Stomach smooth muscle (tissue), 2 donors: ENCODE data around the gene NR6A1.

Experiments used
- H3K27ac ChIP-seq: one replicate; pipeline ENCODE4 v1.7.0; 2013; ENCODE audit warnings: mild to moderate bottlenecking, low read length, inconsistent platforms
- H3K27me3 ChIP-seq, 2 donors: one replicate each; pipeline ENCODE4 v1.7.0; 2013; ENCODE audit warnings: low read length in 2 of 2; ENCODE audit not compliant: insufficient read depth in 2 of 2, control insufficient read depth in 1 of 2
- H3K36me3 ChIP-seq, 2 donors: one replicate each; pipeline ENCODE4 v1.7.0; 2013; ENCODE audit warnings: low read length in 2 of 2; ENCODE audit not compliant: control insufficient read depth in 2 of 2, insufficient read depth in 2 of 2
- H3K4me1 ChIP-seq: one replicate; pipeline ENCODE4 v1.7.0; 2013; ENCODE audit warnings: low read length; ENCODE audit not compliant: control insufficient read depth, insufficient read depth
- H3K4me3 ChIP-seq, 2 donors: one replicate each; pipeline ENCODE4 v1.7.0; 2013; ENCODE audit warnings: low read length in 2 of 2
- H3K9ac ChIP-seq, 2 donors: one replicate each; pipeline ENCODE4 v1.7.0; 2013; ENCODE audit warnings: low read length in 2 of 2, mild to moderate bottlenecking in 1 of 2
- H3K9me3 ChIP-seq, 2 donors: one replicate each; pipeline ENCODE4 v1.7.0; 2013; ENCODE audit warnings: low read length in 2 of 2; ENCODE audit not compliant: control insufficient read depth in 2 of 2
- donor health status: healthy.
- donor health status: Pancreatic carcinoma.

The NR6A1 gene

DNA sequence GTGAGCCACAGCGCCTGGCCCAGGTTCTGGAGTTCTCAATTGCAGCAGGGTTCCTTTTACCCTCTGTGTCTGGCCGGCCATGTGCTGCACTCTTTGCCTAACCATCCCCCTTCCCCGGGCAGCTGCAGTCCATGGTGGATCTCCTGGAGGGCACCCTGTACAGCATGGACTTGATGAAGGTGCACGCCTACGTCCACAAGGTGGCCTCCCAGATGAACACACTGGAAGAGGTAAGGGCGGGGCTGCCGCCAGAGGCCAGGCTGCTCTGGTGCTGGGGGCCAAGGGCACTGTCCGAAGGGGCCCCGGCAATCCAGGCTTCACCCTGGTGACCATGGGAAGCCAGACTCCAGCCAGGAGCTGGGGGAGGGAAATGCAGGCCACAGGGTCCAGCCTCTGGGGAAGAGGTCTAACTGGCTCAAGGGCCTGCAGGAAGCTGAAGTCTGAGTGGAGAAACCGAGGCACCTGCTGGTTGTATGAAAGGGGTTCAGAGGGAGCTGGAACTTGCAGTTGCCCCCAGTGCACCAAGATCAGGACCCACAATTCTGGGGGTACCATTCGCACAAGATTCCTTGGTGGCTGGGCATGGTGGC lies 23.9 kb upstream of the NR6A1 start:
- peaks cover 22% of the 10 kb centered on the region for H3K4me1 ChIP-seq
- H3K4me3 ChIP-seq = no peak overlapping the region
- no peak overlapping the region for H3K9ac ChIP-seq
- H3K36me3 ChIP-seq = peaks cover 0 to 3% of the 10 kb centered on the region in 2 donors
- H3K9me3 ChIP-seq = no peaks in the 10 kb centered on the region
- H3K27ac ChIP-seq = no peak overlapping the region
- H3K27me3 ChIP-seq = no peaks in the 10 kb centered on the region

- peaks cover 12% of the 10 kb centered on the region for H3K4me1 ChIP-seq
- H3K36me3 ChIP-seq = peaks cover 0 to 7% of the 10 kb centered on the region in 2 donors
- H3K4me3 ChIP-seq = no peak overlapping the region
- no peaks in the 10 kb centered on the region for H3K27me3 ChIP-seq
- H3K27ac ChIP-seq = no peak overlapping the region
- H3K9me3 ChIP-seq = no peaks in the 10 kb centered on the region
- no peak overlapping the region for H3K9ac ChIP-seq
Observed at GRCh38 chr9:124793015-124793541, 22.0 kb upstream of the NR6A1 start.

- H3K9me3 ChIP-seq = no peaks in the 10 kb centered on the region
- no peaks in the 10 kb centered on the region for H3K27me3 ChIP-seq
- H3K36me3 ChIP-seq = peaks cover 0 to 7% of the 10 kb centered on the region in 2 donors
- peaks cover 6% of the 10 kb centered on the region for H3K4me1 ChIP-seq
- H3K9ac ChIP-seq = no peak overlapping the region
- no peak overlapping the region for H3K4me3 ChIP-seq
- no peak overlapping the region for H3K27ac ChIP-seq
Observed at GRCh38 chr9:124792257-124793014, 21.3 kb upstream of the NR6A1 start.

GRCh38 chr9:124790801-124791505 lies 19.8 kb upstream of the NR6A1 start:
- no peaks in the 10 kb centered on the region for H3K4me1 ChIP-seq
- no peak overlapping the region for H3K4me3 ChIP-seq
- H3K9ac ChIP-seq = no peak overlapping the region
- H3K36me3 ChIP-seq = peaks cover 0 to 9% of the 10 kb centered on the region in 2 donors
- H3K27me3 ChIP-seq = no peaks in the 10 kb centered on the region
- no peaks in the 10 kb centered on the region for H3K9me3 ChIP-seq
- no peak overlapping the region for H3K27ac ChIP-seq

DNA sequence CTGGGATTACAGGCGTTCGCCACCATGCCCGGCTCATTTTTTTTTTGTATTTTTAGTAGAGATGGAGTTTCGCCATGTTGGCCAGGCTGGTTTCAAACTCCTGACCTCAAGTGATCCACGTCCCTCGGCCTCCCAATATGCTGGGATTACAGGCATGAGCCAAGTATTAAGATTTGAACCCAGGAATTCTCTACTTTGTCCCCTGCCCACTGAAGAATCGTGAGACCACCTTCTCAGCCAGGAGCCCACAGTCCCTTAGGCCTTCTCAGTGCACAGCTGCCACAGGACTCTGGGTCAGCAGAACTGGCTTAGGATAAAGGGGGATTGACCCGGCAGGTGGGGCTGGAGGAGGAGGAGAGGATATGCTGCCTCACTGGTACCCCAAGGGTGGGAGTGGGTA lies 19.2 kb upstream of the NR6A1 start:
- no peaks in the 10 kb centered on the region for H3K4me1 ChIP-seq
- peaks cover 0 to 9% of the 10 kb centered on the region in 2 donors for H3K36me3 ChIP-seq
- H3K9me3 ChIP-seq = no peaks in the 10 kb centered on the region
- H3K4me3 ChIP-seq = no peak overlapping the region
- no peak overlapping the region for H3K9ac ChIP-seq
- no peak overlapping the region for H3K27ac ChIP-seq
- H3K27me3 ChIP-seq = no peaks in the 10 kb centered on the region

DNA sequence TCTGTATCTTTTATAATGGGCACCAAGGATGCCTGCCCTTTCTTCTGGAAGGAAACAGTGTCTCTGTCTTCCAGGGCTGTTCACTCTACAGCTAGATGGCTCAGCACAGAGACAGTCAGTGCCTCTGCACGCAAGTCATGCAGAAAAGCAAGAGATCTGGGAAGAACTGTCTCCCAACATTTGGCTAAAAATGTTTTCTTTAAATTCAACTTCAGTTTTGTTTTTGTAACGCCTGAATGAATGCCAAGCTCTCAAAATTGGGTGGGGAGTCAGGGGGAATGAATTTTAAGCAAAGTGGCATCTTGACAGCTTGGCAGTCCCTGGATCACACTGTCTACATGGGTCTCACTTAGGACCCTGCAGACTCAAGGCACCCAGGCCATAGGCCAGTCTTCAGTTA lies 18.4 kb upstream of the NR6A1 start:
- peaks cover 0 to 9% of the 10 kb centered on the region in 2 donors for H3K36me3 ChIP-seq
- H3K9me3 ChIP-seq = no peaks in the 10 kb centered on the region
- H3K27me3 ChIP-seq = no peaks in the 10 kb centered on the region
- no peak overlapping the region for H3K4me3 ChIP-seq
- H3K9ac ChIP-seq = peak overlapping the region in 1 of 2 donors; percentile 5
- no peak overlapping the region for H3K27ac ChIP-seq
- no peaks in the 10 kb centered on the region for H3K4me1 ChIP-seq

- Histone ChIP-seq H3K9ac (no peak overlapping the region), H3K36me3 (peaks cover 0 to 9% of the 10 kb centered on the region in 2 donors), H3K9me3 (no peaks in the 10 kb centered on the region), H3K4me1 (no peaks in the 10 kb centered on the region), H3K4me3 (no peak overlapping the region), H3K27me3 (no peaks in the 10 kb centered on the region), H3K27ac (no peak overlapping the region)
Observed at GRCh38 chr9:124788542-124789217, 17.6 kb upstream of the NR6A1 start.

DNA sequence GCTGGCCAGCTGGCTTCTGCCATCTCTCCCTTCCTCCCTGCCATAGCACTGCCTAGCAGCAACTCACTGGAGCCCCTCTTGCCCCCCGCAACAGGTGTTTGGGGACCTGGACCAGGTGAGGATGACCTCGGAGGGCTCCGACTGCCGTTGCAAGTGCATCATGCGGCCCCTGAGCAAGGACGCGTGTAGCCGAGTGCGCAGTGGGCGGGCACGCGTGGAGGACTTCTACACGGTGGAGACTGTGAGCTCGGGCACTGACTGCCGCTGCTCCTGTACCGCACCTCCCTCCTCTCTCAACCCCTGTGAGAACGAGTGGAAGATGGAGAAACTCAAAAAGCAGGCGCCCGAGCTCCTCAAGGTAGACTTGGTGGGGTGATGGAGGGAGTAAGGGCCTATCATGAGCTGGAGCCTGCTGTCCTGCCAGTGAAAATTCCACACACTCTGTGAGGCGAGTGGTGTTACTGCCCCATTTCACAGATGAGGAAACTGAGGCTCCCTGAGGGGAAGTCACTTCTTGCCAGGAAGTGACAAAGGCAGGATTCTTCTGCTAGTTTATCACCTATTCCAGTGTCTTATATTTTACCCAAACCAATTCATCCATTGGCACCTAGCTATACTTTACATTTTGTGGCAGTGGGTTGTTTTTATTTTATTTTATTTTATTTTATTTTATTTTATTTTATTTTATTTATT lies 15.9 kb upstream of the NR6A1 start:
- Histone ChIP-seq H3K4me1 (peaks cover 5% of the 10 kb centered on the region), H3K4me3 (no peak overlapping the region), H3K27me3 (no peaks in the 10 kb centered on the region), H3K27ac (no peak overlapping the region), H3K9ac (no peak overlapping the region), H3K36me3 (peaks cover 0 to 6% of the 10 kb centered on the region in 2 donors), H3K9me3 (no peaks in the 10 kb centered on the region)

DNA sequence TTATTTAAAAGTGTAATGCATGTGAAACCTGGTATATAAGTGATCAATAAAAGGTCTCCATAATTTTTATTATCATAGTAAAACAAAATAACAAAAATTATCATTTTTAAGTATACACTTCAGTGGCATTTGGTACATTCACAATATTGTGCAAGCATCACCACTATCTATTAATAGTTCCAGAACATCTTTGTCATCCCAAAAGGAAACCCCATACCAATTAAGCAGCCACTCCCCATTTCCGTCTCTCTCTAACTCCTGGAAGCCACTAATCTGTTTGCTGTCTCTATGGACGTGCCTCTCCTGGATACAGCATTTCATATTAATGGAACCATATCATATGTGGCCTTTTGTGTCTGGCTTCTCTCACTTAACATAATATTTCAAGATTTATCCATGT lies 13.4 kb upstream of the NR6A1 start:
- no peak overlapping the region for H3K27ac ChIP-seq
- peaks cover 0 to 6% of the 10 kb centered on the region in 2 donors for H3K36me3 ChIP-seq
- H3K9me3 ChIP-seq = no peaks in the 10 kb centered on the region
- H3K4me3 ChIP-seq = no peak overlapping the region
- peaks cover 26% of the 10 kb centered on the region for H3K4me1 ChIP-seq
- no peak overlapping the region for H3K9ac ChIP-seq
- no peaks in the 10 kb centered on the region for H3K27me3 ChIP-seq

DNA sequence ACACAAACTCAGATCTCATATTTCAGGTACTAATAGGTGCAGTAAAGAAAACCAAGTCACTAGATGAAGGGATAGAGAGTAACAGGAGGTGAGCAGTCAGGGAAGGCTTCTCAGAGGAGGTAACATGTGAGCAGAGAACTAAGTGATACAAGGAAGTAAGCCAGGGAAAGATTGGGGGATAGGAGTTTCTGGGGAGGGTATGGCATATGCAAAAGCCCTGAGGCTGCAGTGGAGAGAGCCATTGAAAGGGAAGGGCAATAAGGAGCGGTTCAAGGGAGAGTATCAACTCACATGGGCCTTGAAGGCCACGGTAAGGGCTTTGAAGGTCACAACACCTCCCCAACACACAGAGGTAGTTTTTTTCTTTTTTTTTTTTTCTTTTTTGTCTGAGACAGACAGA lies 12.7 kb upstream of the NR6A1 start:
- H3K27ac ChIP-seq = peak overlapping the region; percentile 24
- no peak overlapping the region for H3K4me3 ChIP-seq
- peaks cover 30% of the 10 kb centered on the region for H3K4me1 ChIP-seq
- H3K9me3 ChIP-seq = no peaks in the 10 kb centered on the region
- no peaks in the 10 kb centered on the region for H3K27me3 ChIP-seq
- H3K9ac ChIP-seq = no peak overlapping the region
- peaks cover 0 to 4% of the 10 kb centered on the region in 2 donors for H3K36me3 ChIP-seq
